ENCODE measurements around the gene CCM2L. TPM values are rescaled to one million over a fixed set of nuclear protein-coding genes. Genes with fewer than 3 reads are reported as not detected.

CCM2L gene
- total RNA-seq, 1 donor from 2014 or later = 0.11 TPM

GRCh38 chr20:32072168-32072750 is 62.0 kb downstream of the CCM2L start:
- no peak for TF ChIP-seq EZH2 (IDR thresholded peaks at IDR 0.05; ENCODE audit: insufficient read depth, low read length)
- TF ChIP-seq CTCF (IDR thresholded peaks at IDR 0.05; ENCODE audit: insufficient read depth, low read depth, low read length) = no peak
- H3K4me2 ChIP-seq (ENCODE audit: low read length) = no peak overlapping the region
- H3K27ac ChIP-seq (ENCODE audit: low read depth, low read length) = no peak overlapping the region
- FAIRE-seq = no peak
- no peaks in the 10 kb centered on the region for H3K9me3 ChIP-seq (ENCODE audit: insufficient read depth, low read depth, low read length)
- H3K4me3 ChIP-seq (ENCODE audit: insufficient read depth, low read depth, low read length) = no peak overlapping the region
- no peaks in the 10 kb centered on the region for H3K36me3 ChIP-seq (ENCODE audit: insufficient read depth, low read length)
- H3K79me2 ChIP-seq (ENCODE audit: insufficient read depth, low read length) = no peaks in the 10 kb centered on the region
- peaks cover 23% of the 10 kb centered on the region for H3K27me3 ChIP-seq (ENCODE audit: insufficient read depth, low read length)
- H3K9ac ChIP-seq (ENCODE audit: low read length) = no peak overlapping the region
- H4K20me1 ChIP-seq (ENCODE audit: insufficient read depth, low read length) = no peaks in the 10 kb centered on the region
- Mint-ChIP-seq H3K4me1 (ENCODE audit: low read depth, unreplicated experiment) (peaks cover 12% of the 10 kb centered on the region), H3K27me3 (ENCODE audit: low read depth, unreplicated experiment) (peaks cover 24% of the 10 kb centered on the region), H3K27ac (ENCODE audit: unreplicated experiment) (no peak overlapping the region), H3K4me3 (ENCODE audit: unreplicated experiment) (no peak overlapping the region), H3K36me3 (ENCODE audit: low read depth, unreplicated experiment) (no peaks in the 10 kb centered on the region), H3K9me3 (ENCODE audit: unreplicated experiment) (no peaks in the 10 kb centered on the region)
- no peak for DNase-seq (ENCODE audit: low read depth)
- H3K4me1 ChIP-seq (ENCODE audit: insufficient read depth, low read length) = no peaks in the 10 kb centered on the region
- no peak overlapping the region for H2AFZ ChIP-seq (ENCODE audit: low read depth, low read length)

GRCh38 chr20:32075534-32075933 is 65.3 kb downstream of the CCM2L start:
- H3K27me3 ChIP-seq (ENCODE audit: insufficient read depth, low read length) = peaks cover 30% of the 10 kb centered on the region
- TF ChIP-seq EZH2 (IDR thresholded peaks at IDR 0.05; ENCODE audit: insufficient read depth, low read length) = no peak
- no peak for TF ChIP-seq CTCF (IDR thresholded peaks at IDR 0.05; ENCODE audit: insufficient read depth, low read depth, low read length)
- no peak for FAIRE-seq

GRCh38 chr20:32077190-32077589 is 67.0 kb downstream of the CCM2L start:
- FAIRE-seq = no peak
- no peak overlapping the region for H2AFZ ChIP-seq (ENCODE audit: low read depth, low read length)
- Mint-ChIP-seq H3K36me3 (ENCODE audit: low read depth, unreplicated experiment) (no peaks in the 10 kb centered on the region), H3K4me1 (ENCODE audit: low read depth, unreplicated experiment) (peaks cover 2% of the 10 kb centered on the region), H3K9me3 (ENCODE audit: unreplicated experiment) (no peaks in the 10 kb centered on the region), H3K4me3 (ENCODE audit: unreplicated experiment) (no peak overlapping the region), H3K27ac (ENCODE audit: unreplicated experiment) (no peak overlapping the region), H3K27me3 (ENCODE audit: low read depth, unreplicated experiment) (peaks cover 40% of the 10 kb centered on the region)
- no peak overlapping the region for H3K27ac ChIP-seq (ENCODE audit: low read depth, low read length)
- no peak for DNase-seq (ENCODE audit: low read depth)
- no peaks in the 10 kb centered on the region for H4K20me1 ChIP-seq (ENCODE audit: insufficient read depth, low read length)
- no peak overlapping the region for H3K9ac ChIP-seq (ENCODE audit: low read length)
- peaks cover 31% of the 10 kb centered on the region for H3K27me3 ChIP-seq (ENCODE audit: insufficient read depth, low read length)
- no peaks in the 10 kb centered on the region for H3K36me3 ChIP-seq (ENCODE audit: insufficient read depth, low read length)
- no peak for TF ChIP-seq CTCF (IDR thresholded peaks at IDR 0.05; ENCODE audit: insufficient read depth, low read depth, low read length)
- TF ChIP-seq EZH2 (IDR thresholded peaks at IDR 0.05; ENCODE audit: insufficient read depth, low read length) = no peak
- no peak overlapping the region for H3K4me2 ChIP-seq (ENCODE audit: low read length)
- H3K4me1 ChIP-seq (ENCODE audit: insufficient read depth, low read length) = no peaks in the 10 kb centered on the region
- H3K79me2 ChIP-seq (ENCODE audit: insufficient read depth, low read length) = no peaks in the 10 kb centered on the region
- H3K4me3 ChIP-seq (ENCODE audit: insufficient read depth, low read depth, low read length) = no peak overlapping the region
- no peaks in the 10 kb centered on the region for H3K9me3 ChIP-seq (ENCODE audit: insufficient read depth, low read depth, low read length)

More at GRCh38 chr20:32075534-32075933, 65.3 kb downstream of the CCM2L start:
- Histone ChIP-seq H3K27ac (ENCODE audit: low read depth, low read length) (no peak overlapping the region), H4K20me1 (ENCODE audit: insufficient read depth, low read length) (no peaks in the 10 kb centered on the region), H3K9ac (ENCODE audit: low read length) (no peak overlapping the region), H3K9me3 (ENCODE audit: insufficient read depth, low read depth, low read length) (no peaks in the 10 kb centered on the region), H3K79me2 (ENCODE audit: insufficient read depth, low read length) (no peaks in the 10 kb centered on the region), H3K4me1 (ENCODE audit: insufficient read depth, low read length) (no peaks in the 10 kb centered on the region), H3K4me3 (ENCODE audit: insufficient read depth, low read depth, low read length) (no peak overlapping the region), H2AFZ (ENCODE audit: low read depth, low read length) (no peak overlapping the region), H3K4me2 (ENCODE audit: low read length) (no peak overlapping the region), H3K36me3 (ENCODE audit: insufficient read depth, low read length) (no peaks in the 10 kb centered on the region)
- Mint-ChIP-seq H3K4me3 (ENCODE audit: unreplicated experiment) (no peak overlapping the region), H3K4me1 (ENCODE audit: low read depth, unreplicated experiment) (peaks cover 2% of the 10 kb centered on the region), H3K27ac (ENCODE audit: unreplicated experiment) (no peak overlapping the region), H3K27me3 (ENCODE audit: low read depth, unreplicated experiment) (peaks cover 35% of the 10 kb centered on the region), H3K36me3 (ENCODE audit: low read depth, unreplicated experiment) (no peaks in the 10 kb centered on the region), H3K9me3 (ENCODE audit: unreplicated experiment) (no peaks in the 10 kb centered on the region)
- no peak for DNase-seq (ENCODE audit: low read depth)

Data from astrocyte (in vitro differentiated cells and primary cell).